GDM1 (cell line): Measurements from ENCODE around the gene DLK1.

ENCODE experiments used
- DNase-seq: peaks from one replicate; lab custom pipeline; 2025; lab: John Stamatoyannopoulos, UW

Gene DLK1

GRCh38 chr14:100726550-100727085 lies at the start of gene DLK1:
Gene DLK1 (plus strand): TSS chr14:100726892. CDS start chr14:100727069, 177 bp downstream.
- DNase-seq: no peak

DNA sequence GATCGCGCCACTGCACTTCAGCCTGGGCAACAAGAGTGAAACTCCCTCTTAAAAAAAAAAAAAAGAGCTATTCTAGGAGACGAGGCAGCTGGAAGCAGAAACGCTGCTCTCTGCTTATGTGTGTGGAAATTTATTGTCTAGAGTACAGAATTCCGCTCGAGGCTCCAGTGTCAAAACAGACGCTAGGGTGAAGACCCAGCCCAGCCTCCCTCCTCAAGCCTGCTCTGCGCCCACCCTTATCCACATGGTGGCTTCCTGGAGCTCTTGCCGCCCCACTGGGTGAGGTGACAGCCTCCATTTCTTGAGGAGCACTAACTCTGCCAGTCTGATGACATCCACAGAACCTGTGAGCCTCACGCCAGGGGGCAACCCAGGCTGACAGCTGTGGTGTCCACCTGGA lies 49.5 kb upstream of the DLK1 start:
- no peak for DNase-seq

GRCh38 chr14:100677554-100678468 lies 48.9 kb upstream of the DLK1 start:
- peak; percentile 26 for DNase-seq

DNA sequence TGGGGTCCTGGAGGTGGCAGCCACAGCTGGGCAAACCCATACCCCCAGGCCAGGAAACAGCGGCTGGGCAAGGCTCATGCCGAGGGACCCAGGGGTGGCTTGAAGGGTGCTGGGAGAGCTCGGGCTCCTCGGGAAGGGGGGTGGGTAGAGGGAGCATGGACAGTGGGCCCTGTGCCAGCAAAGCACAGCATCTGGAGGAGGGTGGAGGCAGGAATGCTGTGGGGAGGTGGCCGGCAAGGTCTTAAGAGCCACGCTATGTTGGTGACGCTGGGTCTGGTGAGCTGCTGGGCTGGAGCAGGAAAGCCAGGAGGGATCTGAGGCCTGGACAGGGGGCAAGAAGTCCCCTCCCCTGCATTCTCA lies 48.2 kb upstream of the DLK1 start:
- no peak for DNase-seq

DNA sequence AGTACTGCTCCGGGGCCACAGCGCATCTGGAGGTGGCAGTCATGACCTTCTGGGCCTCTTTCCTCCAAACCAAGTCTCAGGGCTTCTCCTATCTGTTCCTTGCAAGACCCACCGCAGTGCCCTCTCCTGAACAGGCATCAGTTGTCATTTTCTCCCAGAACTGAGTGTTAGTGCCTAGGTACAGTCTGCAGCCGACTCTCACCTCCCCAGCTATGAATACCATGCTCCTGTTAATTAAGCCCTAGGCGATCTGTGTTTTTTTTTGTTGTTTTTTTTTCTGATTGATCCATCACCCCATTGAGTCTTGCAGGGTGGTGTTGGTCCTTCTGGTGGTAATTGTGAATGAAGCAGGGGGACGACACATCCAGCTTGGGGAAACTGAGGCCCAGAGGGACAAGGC lies 47.5 kb upstream of the DLK1 start:
- DNase-seq: no peak

GRCh38 chr14:100679707-100680438 lies 46.8 kb upstream of the DLK1 start:
- DNase-seq: no peak

GRCh38 chr14:100680439-100681051 lies 46.1 kb upstream of the DLK1 start:
- DNase-seq: no peak

DNA sequence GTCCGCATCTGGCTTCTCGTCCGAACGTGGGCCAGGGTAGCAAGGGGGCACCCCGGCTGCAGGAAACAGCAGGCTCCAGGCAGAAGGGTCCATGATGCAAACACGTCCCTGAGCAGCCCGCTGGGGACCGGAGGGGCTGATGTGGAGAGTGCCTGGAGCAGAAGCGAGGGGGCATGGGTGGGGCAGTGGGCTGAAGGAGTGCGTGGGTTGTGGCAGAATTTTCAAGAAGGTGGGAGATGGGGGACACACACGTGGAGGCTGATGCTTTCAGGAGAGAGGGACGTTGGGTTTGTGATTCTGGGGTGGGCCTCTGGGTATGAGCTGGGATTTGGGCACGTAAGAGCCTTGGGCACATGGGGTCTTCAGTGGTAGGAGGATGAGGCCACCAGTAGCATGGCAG lies 45.6 kb upstream of the DLK1 start:
- DNase-seq: no peak

- DNase-seq: no peak
Measured at GRCh38 chr14:100682749-100683148, 43.9 kb upstream of the DLK1 start.

DNA sequence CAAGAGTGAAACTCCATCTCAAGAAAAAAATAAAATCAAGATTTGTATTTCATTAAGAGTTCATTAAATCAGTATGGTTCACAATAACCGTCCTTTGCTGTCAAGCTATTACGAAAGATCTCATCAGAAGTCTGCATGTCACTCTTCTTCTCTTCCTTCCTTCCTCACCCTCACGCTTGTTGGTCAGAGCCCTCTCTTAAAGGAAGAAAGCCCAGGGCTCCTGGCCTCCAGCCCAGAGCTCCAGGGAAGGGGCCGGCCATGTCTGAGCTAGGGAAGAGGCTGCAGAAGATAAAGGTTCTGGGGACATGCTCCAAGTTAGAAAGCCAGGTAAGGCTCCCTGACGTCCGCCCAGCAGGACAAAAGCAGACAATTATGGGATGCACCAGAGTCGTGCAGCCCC lies 43.1 kb upstream of the DLK1 start:
- no peak for DNase-seq

DNA sequence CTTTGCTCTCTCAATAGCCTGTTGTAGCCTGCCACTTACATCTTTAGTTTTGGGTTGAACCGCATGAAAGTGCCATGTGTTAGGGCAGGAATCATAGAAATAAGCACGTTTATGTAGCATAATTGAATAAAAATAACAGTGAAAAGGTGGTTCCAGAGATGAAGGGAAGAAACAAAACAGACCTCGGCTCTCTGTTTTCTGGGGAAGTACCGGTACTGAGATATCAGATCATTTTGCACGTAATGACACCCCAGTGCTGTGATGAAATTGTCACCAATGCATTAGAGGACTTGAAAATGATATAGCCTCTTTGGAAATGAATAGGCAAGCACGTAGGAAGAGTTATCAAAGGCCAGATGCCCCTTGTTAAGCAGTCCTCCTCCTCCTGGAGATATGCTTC lies 42.5 kb upstream of the DLK1 start:
- no peak for DNase-seq

GRCh38 chr14:100684961-100685360 lies 41.7 kb upstream of the DLK1 start:
- DNase-seq: no peak

- DNase-seq: no peak
Measured at GRCh38 chr14:100686858-100687257, 39.8 kb upstream of the DLK1 start.

- DNase-seq: no peak
Measured at GRCh38 chr14:100687386-100687785, 39.3 kb upstream of the DLK1 start.

DNA sequence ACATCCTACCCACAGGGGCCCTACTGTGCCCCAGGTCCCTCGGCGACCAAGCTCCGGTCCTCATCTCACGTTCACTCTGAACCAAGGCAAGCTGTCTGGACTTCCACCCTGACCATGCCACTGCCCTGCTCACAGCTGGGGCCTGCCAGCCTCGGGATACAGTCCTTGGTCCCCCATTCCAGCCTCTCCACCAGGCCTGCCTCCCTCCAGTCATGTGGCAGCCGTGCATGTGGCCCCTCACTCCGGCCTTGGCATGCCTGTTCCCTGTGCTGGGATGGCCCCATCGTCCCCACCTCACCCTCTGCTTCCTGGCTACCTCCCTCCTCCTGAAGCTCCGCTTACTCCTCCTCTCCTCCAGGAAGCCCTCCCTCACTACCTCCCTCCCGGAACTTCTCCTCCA lies 38.6 kb upstream of the DLK1 start:
- DNase-seq: no peak

DNA sequence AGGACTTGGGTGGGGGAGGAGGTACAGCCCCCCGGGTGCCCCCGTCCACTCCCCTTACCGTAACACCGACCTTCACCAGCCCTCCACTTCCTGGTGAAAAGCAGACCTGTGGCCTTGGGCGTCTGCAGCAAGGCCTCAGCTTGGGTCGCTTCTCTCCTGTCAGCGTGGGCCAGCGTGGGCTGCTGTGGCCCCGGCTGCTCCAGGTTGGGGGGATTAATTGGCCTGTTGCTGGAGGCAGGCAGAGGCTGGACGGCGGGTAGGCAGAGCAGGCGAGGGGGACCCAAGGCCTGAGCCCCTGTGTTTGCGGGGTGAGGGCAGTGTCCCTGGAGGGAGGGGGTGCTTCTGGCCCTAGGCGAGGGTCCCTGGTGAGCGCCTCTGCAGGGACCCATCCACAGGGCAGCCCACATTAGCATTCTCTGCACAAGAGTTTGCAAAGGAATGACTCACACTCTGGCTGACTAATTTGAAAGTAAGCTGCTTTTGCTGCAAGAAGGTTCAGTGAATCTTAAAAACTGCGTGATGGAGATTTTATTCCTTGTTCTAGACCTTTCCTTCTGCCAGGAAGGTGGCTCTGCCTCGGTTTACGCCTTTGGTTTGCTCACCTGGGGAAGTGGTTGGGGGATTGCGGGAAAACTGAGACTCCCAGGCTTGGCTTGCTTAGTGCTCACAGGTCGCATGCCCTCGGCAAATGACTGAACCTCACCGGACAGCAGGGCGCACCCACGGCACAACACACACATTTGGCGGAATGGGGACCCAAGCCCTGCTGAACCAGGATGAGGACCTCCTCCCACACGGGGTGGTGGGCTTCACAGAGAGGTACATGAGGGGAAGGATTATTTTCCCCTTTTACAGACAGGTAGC lies 37.9 kb upstream of the DLK1 start:
- no peak for DNase-seq

GRCh38 chr14:100690672-100691071 lies 36.0 kb upstream of the DLK1 start:
- DNase-seq: no peak

DNA sequence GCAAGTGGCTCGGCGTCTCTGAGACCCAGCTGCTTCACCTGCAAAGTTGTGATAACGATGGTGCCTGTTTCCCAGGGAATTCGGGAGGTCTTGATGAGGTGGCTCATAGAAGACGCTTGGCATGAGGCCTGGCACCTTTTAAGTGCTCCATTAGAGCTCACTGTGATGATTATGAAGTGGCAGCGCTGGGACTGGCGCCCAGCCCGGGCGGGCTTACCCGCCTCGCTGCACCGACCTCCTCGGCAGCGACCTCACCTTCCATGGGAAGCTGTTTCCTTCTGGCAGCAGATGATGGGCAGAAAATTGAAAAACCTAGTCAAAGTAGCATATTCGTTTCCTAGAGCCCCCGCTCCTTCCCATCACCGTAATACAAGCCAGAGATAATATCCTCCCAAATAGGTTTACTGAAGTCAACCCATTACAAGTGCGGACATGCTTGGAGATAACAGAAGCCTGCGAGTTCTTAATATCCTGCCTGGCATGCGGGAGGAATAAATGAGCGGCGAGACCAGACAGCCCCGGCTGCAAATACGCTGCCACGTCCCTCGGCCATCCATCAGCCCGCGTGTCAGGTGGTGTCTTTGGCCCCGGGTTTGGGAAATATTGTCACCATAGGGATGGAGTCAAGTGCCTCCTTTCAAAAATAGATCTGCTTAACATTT lies 35.2 kb upstream of the DLK1 start:
- DNase-seq: no peak

GRCh38 chr14:100692256-100692655 lies 34.4 kb upstream of the DLK1 start:
- DNase-seq: no peak

GRCh38 chr14:100692859-100693558 lies 33.7 kb upstream of the DLK1 start:
- no peak for DNase-seq
